Thoracic aorta (tissue), 2 donors: ENCODE results near the gene BCL11A. TPM values are rescaled to one million over a fixed set of nuclear protein-coding genes. Genes with fewer than 3 reads are reported as not detected.

Experiments used
- ATAC-seq: fragments of 150-250 bp; one replicate; pipeline ENCODE4 v1.8.0; 2017; ENCODE audit warnings: low read depth; ENCODE audit not compliant: insufficient number of reproducible peaks, low FRiP score
- DNase-seq: peaks from one replicate; pipeline ENCODE4 v3.0.0-alpha.2; 2020; ENCODE audit warnings: low spot score
- H3K27ac ChIP-seq, 2 donors: fragments of 200-600 bp; sonication (generic); 1 replicate in 1 of 2; 2 replicates in 1 of 2; pipeline ENCODE4 v1.5.1; 2016; ENCODE audit warnings: mild to moderate bottlenecking in 2 of 2, moderate library complexity in 2 of 2
- H3K27me3 ChIP-seq: fragments of 200-600 bp; sonication (generic); replicated peaks from 2 replicates; pipeline ENCODE4 v1.6.0; 2016; ENCODE audit warnings: mild to moderate bottlenecking; ENCODE audit not compliant: insufficient read depth
- H3K36me3 ChIP-seq: fragments of 200-600 bp; sonication (generic); one replicate; pipeline ENCODE4 v1.5.1; 2016
- H3K4me1 ChIP-seq, 2 donors: fragments of 200-600 bp; sonication (generic); 1 replicate in 1 of 2; 2 replicates in 1 of 2; pipeline versions ENCODE4 v1.5.1 to v1.6.0; 2016; ENCODE audit warnings: low read depth in 2 of 2, mild to moderate bottlenecking in 1 of 2; ENCODE audit not compliant: control insufficient read depth in 1 of 2
- H3K4me3 ChIP-seq: fragments of 200-600 bp; sonication (generic); 2 replicates; pipeline ENCODE4 v1.5.1; 2016; ENCODE audit warnings: mild to moderate bottlenecking
- H3K9me3 ChIP-seq: fragments of 200-600 bp; sonication (generic); 2 replicates; pipeline ENCODE4 v1.5.1; 2016
- CTCF ChIP-seq: fragments of 200-600 bp; sonication (generic); IDR thresholded peaks from one replicate; pipeline ENCODE4 v1.5.1; 2019; ENCODE audit warnings: antibody characterized with exemption
- total RNA-seq, 2 donors: library from RNA; depleted of rRNA; stranded (reverse); fragments of >200 nt; gene quantifications; one replicate each; pipeline versions ENCODE4 v1.1.0 to v1.2.3, GENCODE V29; 2016

BCL11A gene
- total RNA-seq, 2 donors from 2014 or later: 0.41 to 0.99 TPM

- Histone ChIP-seq H3K4me1 (no peaks in the 10 kb centered on the region), H3K4me3 (no peak overlapping the region), H3K9me3 (no peaks in the 10 kb centered on the region), H3K27ac (no peak overlapping the region), H3K27me3 (no peaks in the 10 kb centered on the region), H3K36me3 (no peaks in the 10 kb centered on the region)
- ATAC-seq: no peak
- no peak for TF ChIP-seq CTCF
- no peak for DNase-seq
Observed at GRCh38 chr2:60433018-60433596, 120.3 kb downstream of the BCL11A start.

GRCh38 chr2:60432035-60432601 lies 121.3 kb downstream of the BCL11A start:
- H3K36me3 ChIP-seq: no peaks in the 10 kb centered on the region
- TF ChIP-seq CTCF: no peak
- no peaks in the 10 kb centered on the region for H3K4me1 ChIP-seq
- no peak overlapping the region for H3K27ac ChIP-seq
- H3K9me3 ChIP-seq: no peaks in the 10 kb centered on the region
- no peaks in the 10 kb centered on the region for H3K27me3 ChIP-seq
- no peak for ATAC-seq
- DNase-seq: no peak
- H3K4me3 ChIP-seq: no peak overlapping the region

GRCh38 chr2:60429681-60430080 lies 123.8 kb downstream of the BCL11A start:
- Histone ChIP-seq H3K4me1 (no peaks in the 10 kb centered on the region), H3K9me3 (no peaks in the 10 kb centered on the region), H3K27ac (no peak overlapping the region), H3K27me3 (no peaks in the 10 kb centered on the region), H3K36me3 (no peaks in the 10 kb centered on the region), H3K4me3 (no peak overlapping the region)
- DNase-seq (no peak), ATAC-seq (no peak)
- no peak for TF ChIP-seq CTCF

DNA sequence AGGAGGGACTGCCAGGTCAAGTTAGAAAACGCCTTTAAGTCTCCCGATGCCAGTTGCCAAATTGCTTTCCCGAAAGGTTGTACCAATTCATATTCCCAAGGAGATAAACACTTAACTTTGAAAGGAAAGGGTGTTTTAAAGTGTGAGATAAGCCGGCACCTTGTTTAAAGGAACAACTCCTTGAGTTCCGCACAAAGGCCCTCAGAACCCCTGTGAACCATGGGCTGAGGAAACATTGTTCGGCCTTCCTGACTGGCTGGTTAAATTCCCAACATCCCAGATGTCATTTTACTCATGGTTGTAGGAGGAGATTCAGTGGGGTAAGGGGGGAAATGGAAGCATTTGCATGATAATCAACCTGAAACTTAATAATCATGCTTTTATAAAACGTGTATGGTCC lies 126.6 kb downstream of the BCL11A start:
- no peaks in the 10 kb centered on the region for H3K27me3 ChIP-seq
- no peaks in the 10 kb centered on the region for H3K4me1 ChIP-seq
- H3K36me3 ChIP-seq: no peaks in the 10 kb centered on the region
- no peak for TF ChIP-seq CTCF
- no peaks in the 10 kb centered on the region for H3K9me3 ChIP-seq
- no peak overlapping the region for H3K27ac ChIP-seq
- DNase-seq: no peak
- no peak for ATAC-seq
- no peak overlapping the region for H3K4me3 ChIP-seq

DNA sequence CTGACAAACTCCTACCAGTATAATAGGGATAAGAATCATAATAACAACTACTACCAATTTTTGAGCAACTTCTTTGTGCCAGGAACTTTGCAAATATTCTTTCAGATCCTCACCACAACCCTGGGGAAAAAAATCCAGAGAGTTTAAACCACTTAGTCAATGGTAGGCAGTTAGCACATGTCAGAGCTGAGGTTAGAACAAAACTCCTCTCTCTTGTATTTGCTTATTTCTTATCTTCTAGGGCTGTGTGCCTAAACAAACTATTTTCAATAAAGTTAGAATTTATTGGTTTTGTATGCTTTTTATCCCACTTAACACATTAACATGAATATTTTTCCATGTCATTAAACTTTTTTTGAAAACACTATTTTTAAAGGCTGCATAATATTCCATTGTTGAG lies 127.1 kb downstream of the BCL11A start:
- H3K36me3 ChIP-seq: no peaks in the 10 kb centered on the region
- H3K4me3 ChIP-seq: no peak overlapping the region
- DNase-seq: no peak
- no peaks in the 10 kb centered on the region for H3K4me1 ChIP-seq
- no peaks in the 10 kb centered on the region for H3K27me3 ChIP-seq
- TF ChIP-seq CTCF: no peak
- no peaks in the 10 kb centered on the region for H3K9me3 ChIP-seq
- no peak overlapping the region for H3K27ac ChIP-seq
- no peak for ATAC-seq
